ENCODE data around the gene RTN4.
"Not testable (repeated sequence)": the region's sequence is repeated elsewhere in the genome, so short reads cannot be mapped to it uniquely, and the experiment has no call there.

- TF ChIP-seq POLR2A, CTCF (IDR thresholded peaks at IDR 0.05): not testable (repeated sequence)
These were observed 59.6 kb downstream of the RTN4 start for GRCh38 chr2:54990694-54991093.
